Kidney (tissue), 14 donors: Measurements from ENCODE around the gene PTPRM. TPM values are rescaled to one million over a fixed set of nuclear protein-coding genes. Genes with fewer than 3 reads are reported as not detected.

Experiments used
- DNase-seq, 5 donors: peaks; one replicate each; pipeline ENCODE4 v3.0.0-alpha.2; 2013 to 2020
- FAIRE-seq: peaks from 2 replicates; lab custom pipeline; 2012; peaks lifted over from hg19 to GRCh38; lab: Jason Lieb, UNC
- H3K27ac ChIP-seq, 2 donors: one replicate each; pipeline ENCODE4 v1.7.0; 2013; ENCODE audit warnings: low read depth in 2 of 2, low read length in 2 of 2, inconsistent platforms in 1 of 2
- H3K27me3 ChIP-seq: one replicate; pipeline ENCODE4 v1.7.1; 2013; ENCODE audit warnings: low read length, inconsistent platforms; ENCODE audit not compliant: control insufficient read depth, insufficient read depth
- H3K36me3 ChIP-seq, 3 donors: one replicate each; pipeline versions ENCODE4 v1.7.0 to v1.7.1; 2013; ENCODE audit warnings: low read length in 3 of 3, control low read depth in 1 of 3, inconsistent platforms in 1 of 3; ENCODE audit not compliant: insufficient read depth in 3 of 3, control insufficient read depth in 2 of 3
- H3K4me1 ChIP-seq, 3 donors: one replicate each; pipeline versions ENCODE4 v1.7.0 to v1.7.1; 2013; ENCODE audit warnings: low read length in 3 of 3, inconsistent platforms in 1 of 3, low read depth in 1 of 3; ENCODE audit not compliant: control insufficient read depth in 2 of 3, insufficient read depth in 2 of 3
- H3K4me3 ChIP-seq, 3 donors: one replicate each; pipeline versions ENCODE4 v1.7.0 to v1.8.1; 2013; ENCODE audit warnings: low read length in 3 of 3, control low read depth in 1 of 3, inconsistent platforms in 1 of 3
- H3K9ac ChIP-seq, 3 donors: one replicate each; pipeline versions ENCODE4 v1.7.0 to v1.7.1; 2013; ENCODE audit warnings: low read length in 3 of 3, control low read depth in 1 of 3, inconsistent platforms in 1 of 3
- H3K9me3 ChIP-seq, 3 donors: one replicate each; pipeline versions ENCODE4 v1.7.0 to v1.7.1; 2013; ENCODE audit warnings: low read length in 3 of 3, control low read depth in 1 of 3, inconsistent platforms in 1 of 3; ENCODE audit not compliant: control insufficient read depth in 2 of 3, insufficient read depth in 1 of 3
- CTCF ChIP-seq: IDR thresholded peaks from 3 replicates; pipeline ENCODE4 v1.5.1; 2012; ENCODE audit warnings: mild to moderate bottlenecking, moderate library complexity, borderline replicate concordance; ENCODE audit not compliant: insufficient read depth; ENCODE audit errors: extremely low read depth
- intact Hi-C: fragments of 100-400 bp; cut with DNase I; formaldehyde crosslinking; loops from one replicate; pipeline ENCODE4 v1.11.1; 2022
- polyA plus RNA-seq: library from polyadenylated mRNA; stranded (reverse); fragments of 350-450 nt; fragmentation: Illumina TruSeq; extraction: RNeasy Lipid Tissue Mini Kit (QIAGEN cat#74804); gene quantifications from one replicate; pipeline ENCODE4 v1.2.3, GENCODE V29; 2014; ENCODE audit warnings: low read depth, low replicate concordance; ENCODE audit not compliant: insufficient read depth
- total RNA-seq: library from RNA; stranded (reverse); fragmentation: NEBNext Ultra II Directional; extraction: Animal tissue kit (Norgen Biotek cat#: 25700); gene quantifications from one replicate; pipeline ENCODE4 v1.2.1, GENCODE V29; 2021
- donor health status: control.
- donor health status: control.
- donor health status: control.
- donor health status: control.
- donor health status: control.
- donor health status: DM: yes; HTN: yes; CAD: no.
- donor health status: Normal renal cell carcinoma (clear cell type).

PTPRM gene
- total and polyA plus RNA-seq, 2 donors from 2014 or later, result 52.4 to 98.9 TPM

GRCh38 chr18:8350628-8351027, 783.5 kb downstream of the PTPRM start:
- Histone ChIP-seq H3K4me1 (no peaks in the 10 kb centered on the region), H3K9ac (no peak overlapping the region), H3K9me3 (no peaks in the 10 kb centered on the region), H3K4me3 (no peak overlapping the region), H3K27ac (no peak overlapping the region), H3K27me3 (no peaks in the 10 kb centered on the region), H3K36me3 (peaks cover 0 to 2% (median 0%) of the 10 kb centered on the region in 3 donors)
- intact Hi-C loops, result no loop called here
- no peak for DNase-seq
- FAIRE-seq, result no peak
- no peak for TF ChIP-seq CTCF

- no peak for TF ChIP-seq CTCF
- no peaks in the 10 kb centered on the region for H3K4me1 ChIP-seq
- peaks cover 0 to under 1% (median 0%) of the 10 kb centered on the region in 3 donors for H3K36me3 ChIP-seq
- DNase-seq (no peak), FAIRE-seq (no peak)
- no peak overlapping the region for H3K27ac ChIP-seq
- no peak overlapping the region for H3K4me3 ChIP-seq
- no peaks in the 10 kb centered on the region for H3K27me3 ChIP-seq
- intact Hi-C loops, result no loop called here
- H3K9me3 ChIP-seq, result no peaks in the 10 kb centered on the region
- H3K9ac ChIP-seq, result no peak overlapping the region
Measured at GRCh38 chr18:8351161-8351560, 784.0 kb downstream of the PTPRM start.

- FAIRE-seq (no peak), DNase-seq (no peak)
- H3K4me3 ChIP-seq, result no peak overlapping the region
- H3K36me3 ChIP-seq, result no peaks in the 10 kb centered on the region
- no peak for TF ChIP-seq CTCF
- H3K9ac ChIP-seq, result no peak overlapping the region
- no peaks in the 10 kb centered on the region for H3K27me3 ChIP-seq
- no peak overlapping the region for H3K27ac ChIP-seq
- intact Hi-C loops, result no loop called here
- no peaks in the 10 kb centered on the region for H3K4me1 ChIP-seq
- no peaks in the 10 kb centered on the region for H3K9me3 ChIP-seq
Measured at GRCh38 chr18:8354304-8354703, 787.2 kb downstream of the PTPRM start.

GRCh38 chr18:8356001-8356400, 788.9 kb downstream of the PTPRM start:
- intact Hi-C loops, result no loop called here

More at GRCh38 chr18:8356001-8356400, 788.9 kb downstream of the PTPRM start:
- Histone ChIP-seq H3K27me3 (no peaks in the 10 kb centered on the region), H3K9me3 (no peaks in the 10 kb centered on the region), H3K4me1 (no peaks in the 10 kb centered on the region), H3K27ac (no peak overlapping the region), H3K36me3 (no peaks in the 10 kb centered on the region), H3K4me3 (no peak overlapping the region), H3K9ac (no peak overlapping the region)
- no peak for TF ChIP-seq CTCF
- DNase-seq (no peak), FAIRE-seq (no peak)
